Thyroid gland (tissue), 4 donors: ENCODE results near the gene ZC3H10.

Experiments used
- POLR2A ChIP-seq, 2 donors: fragments of 450-650 bp; IDR thresholded peaks; one replicate each; pipeline ENCODE4 v1.6.1; 2017; ENCODE audit warnings: antibody characterized with exemption in 2 of 2, mild to moderate bottlenecking in 2 of 2, moderate library complexity in 1 of 2
- TF ChIP-seq, protein P1 (sequence below), 6 experiments: fragments of 200-600 bp in 3 of 6; fragments of 450-650 bp in 3 of 6; sonication (generic) in 3 of 6; IDR thresholded peaks; one replicate each; pipeline ENCODE4 v1.5.1; 2016 to 2019; ENCODE audit warnings: antibody characterized with exemption in 6 of 6, mild to moderate bottlenecking in 2 of 6, inconsistent platforms in 1 of 6, moderate library complexity in 1 of 6

DNA sequence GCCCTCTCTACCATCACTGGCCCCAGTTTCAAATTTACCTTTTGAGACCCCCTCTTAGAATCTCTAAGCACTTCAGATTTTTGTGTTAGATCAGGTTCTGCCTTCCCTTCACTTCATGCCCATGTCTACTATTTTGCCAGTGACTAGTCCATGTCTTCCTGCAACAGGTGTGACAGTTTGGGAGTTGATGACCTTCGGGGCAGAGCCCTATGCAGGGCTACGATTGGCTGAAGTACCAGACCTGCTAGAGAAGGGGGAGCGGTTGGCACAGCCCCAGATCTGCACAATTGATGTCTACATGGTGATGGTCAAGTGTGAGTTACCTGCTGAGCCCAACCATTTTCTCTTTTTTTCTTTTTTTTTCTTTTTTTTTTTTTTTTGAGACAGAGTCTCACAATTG is 19.5 kb upstream of the ZC3H10 start:
- TF ChIP-seq POLR2A (IDR thresholded peaks at IDR 0.05): no peak
- TF ChIP-seq, protein P1, sequence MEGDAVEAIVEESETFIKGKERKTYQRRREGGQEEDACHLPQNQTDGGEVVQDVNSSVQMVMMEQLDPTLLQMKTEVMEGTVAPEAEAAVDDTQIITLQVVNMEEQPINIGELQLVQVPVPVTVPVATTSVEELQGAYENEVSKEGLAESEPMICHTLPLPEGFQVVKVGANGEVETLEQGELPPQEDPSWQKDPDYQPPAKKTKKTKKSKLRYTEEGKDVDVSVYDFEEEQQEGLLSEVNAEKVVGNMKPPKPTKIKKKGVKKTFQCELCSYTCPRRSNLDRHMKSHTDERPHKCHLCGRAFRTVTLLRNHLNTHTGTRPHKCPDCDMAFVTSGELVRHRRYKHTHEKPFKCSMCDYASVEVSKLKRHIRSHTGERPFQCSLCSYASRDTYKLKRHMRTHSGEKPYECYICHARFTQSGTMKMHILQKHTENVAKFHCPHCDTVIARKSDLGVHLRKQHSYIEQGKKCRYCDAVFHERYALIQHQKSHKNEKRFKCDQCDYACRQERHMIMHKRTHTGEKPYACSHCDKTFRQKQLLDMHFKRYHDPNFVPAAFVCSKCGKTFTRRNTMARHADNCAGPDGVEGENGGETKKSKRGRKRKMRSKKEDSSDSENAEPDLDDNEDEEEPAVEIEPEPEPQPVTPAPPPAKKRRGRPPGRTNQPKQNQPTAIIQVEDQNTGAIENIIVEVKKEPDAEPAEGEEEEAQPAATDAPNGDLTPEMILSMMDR (IDR thresholded peaks at IDR 0.05): no peak
